Left cardiac atrium (tissue), 4 donors: ENCODE data around the gene SYNE1. TPM values are rescaled to one million over a fixed set of nuclear protein-coding genes. Genes with fewer than 3 reads are reported as not detected.
"Not testable (repeated sequence)": the region's sequence is repeated elsewhere in the genome, so short reads cannot be mapped to it uniquely, and the experiment has no call there.

Source experiments
- ATAC-seq, 2 donors: fragments of 200-7000 bp; cut with Tn5 transposase; one replicate each; pipeline ENCODE4 v1.9.1; 2020; ENCODE audit warnings: mild to moderate bottlenecking in 2 of 2, moderate library complexity in 2 of 2
- DNase-seq: peaks from one replicate; pipeline ENCODE4 v3.0.0-alpha.2; 2020
- intact Hi-C, 2 donors: fragments of 100-400 bp; cut with DNase I; formaldehyde crosslinking; loops; one replicate each; pipeline versions ENCODE4 v1.14.1 to v1.15.1; 2022 to 2023
- total RNA-seq, 2 donors: library from RNA; stranded (reverse); fragmentation: NEBNext Ultra II Directional; extraction: Animal tissue kit (Norgen Biotek cat#: 25700); gene quantifications; one replicate each; pipeline ENCODE4 v1.2.1, GENCODE V29; 2021
- donor health status: DM: no; HTN: yes; CAD: no.
- donor health status: DM: no; HTN: yes; CAD: no; lungs with severe emphysema.
- donor health status: DM: yes; HTN: yes; CAD: no.
- donor health status: Dilated cardiomyopathy.

The SYNE1 gene
- total RNA-seq, 2 donors from 2014 or later = 93.4 to 112 TPM

- no peak for ATAC-seq
- intact Hi-C loops = no loop called here
- DNase-seq = no peak
Measured at GRCh38 chr6:152148412-152148811, 488.8 kb downstream of the SYNE1 start.

- no peak for DNase-seq
- intact Hi-C loops = no loop called here
- ATAC-seq = peak; percentile 17 to 36
Measured at GRCh38 chr6:152147269-152147668, 489.9 kb downstream of the SYNE1 start.

- intact Hi-C loops = no loop called here
- ATAC-seq (peak in 1 of 2 donors; percentile 58), DNase-seq (no peak)
Measured at GRCh38 chr6:152146385-152146784, 490.8 kb downstream of the SYNE1 start.

GRCh38 chr6:152143359-152143758 lies 493.8 kb downstream of the SYNE1 start:
- intact Hi-C loops = no loop called here
- ATAC-seq (no peak), DNase-seq (no peak)

- ATAC-seq (no peak), DNase-seq (no peak)
- intact Hi-C loops = no loop called here
Measured at GRCh38 chr6:152142105-152142504, 495.1 kb downstream of the SYNE1 start.

GRCh38 chr6:152138344-152138743 lies 498.8 kb downstream of the SYNE1 start:
- intact Hi-C loops, ATAC-seq, DNase-seq: not testable (repeated sequence)

- intact Hi-C loops = no loop called here
- DNase-seq (no peak), ATAC-seq (peak in 1 of 2 donors; percentile 68)
Measured at GRCh38 chr6:152136449-152136825, 500.7 kb downstream of the SYNE1 start.

GRCh38 chr6:152135755-152136448 lies 501.3 kb downstream of the SYNE1 start:
- intact Hi-C loops = no loop called here
- ATAC-seq (no peak), DNase-seq (no peak)

- ATAC-seq (peak in 1 of 2 donors; percentile 58), DNase-seq (no peak)
- intact Hi-C loops = no loop called here
Measured at GRCh38 chr6:152130441-152130840, 506.7 kb downstream of the SYNE1 start.

GRCh38 chr6:152129691-152130151 lies 507.4 kb downstream of the SYNE1 start:
- peak; percentile 62 to 79 for ATAC-seq
- no peak for DNase-seq
- intact Hi-C loops = loop anchor here in 1 of 2 donors (10.0 kb wide), 1 partner anchor 455 kb away; no protein-coding TSS in a partner anchor

GRCh38 chr6:152127432-152128165 lies 509.6 kb downstream of the SYNE1 start:
- DNase-seq (no peak), ATAC-seq (peak in 1 of 2 donors; percentile 9)
- intact Hi-C loops = loop anchor here in 1 of 2 donors (10.0 kb wide), 1 partner anchor 453 kb away; no protein-coding TSS in a partner anchor

GRCh38 chr6:152124429-152125074 lies 512.6 kb downstream of the SYNE1 start:
- intact Hi-C loops = loop anchor here (5.0 to 10.0 kb wide), 2 partner anchors 357 to 450 kb away; no protein-coding TSS in a partner anchor
- ATAC-seq (peak; percentile 46 to 49), DNase-seq (no peak)

- intact Hi-C loops = loop anchor here (5.0 to 10.0 kb wide), 2 partner anchors 356 to 448 kb away; no protein-coding TSS in a partner anchor
- DNase-seq (no peak), ATAC-seq (no peak)
Measured at GRCh38 chr6:152123076-152123475, 514.1 kb downstream of the SYNE1 start.

- DNase-seq = no peak
- ATAC-seq = no peak
- intact Hi-C loops = loop anchor here (5.0 to 10.0 kb wide), 2 partner anchors 355 to 448 kb away; no protein-coding TSS in a partner anchor
Measured at GRCh38 chr6:152122434-152122833, 514.7 kb downstream of the SYNE1 start.

GRCh38 chr6:152121910-152122309 lies 515.3 kb downstream of the SYNE1 start:
- intact Hi-C loops = loop anchor here (5.0 to 10.0 kb wide), 2 partner anchors 355 to 447 kb away; no protein-coding TSS in a partner anchor
- DNase-seq (no peak), ATAC-seq (peak; percentile 37 to 76)

GRCh38 chr6:152119831-152120230 lies 517.3 kb downstream of the SYNE1 start:
- DNase-seq (no peak), ATAC-seq (no peak)
- intact Hi-C loops = loop anchor here (5.0 to 10.0 kb wide), 2 partner anchors 353 to 445 kb away; no protein-coding TSS in a partner anchor

- ATAC-seq (no peak), DNase-seq (no peak)
- intact Hi-C loops = no loop called here
Measured at GRCh38 chr6:152118678-152119077, 518.5 kb downstream of the SYNE1 start.

- ATAC-seq (no peak), DNase-seq (no peak)
- intact Hi-C loops = no loop called here
Measured at GRCh38 chr6:152118224-152118623, 518.9 kb downstream of the SYNE1 start.
